Measurements from ENCODE around the gene PARK7.

PARK7 gene

GRCh38 chr1:8021676-8022266 lies 60.3 kb downstream of the PARK7 start:
- H3K27ac ChIP-seq (ENCODE audit: low read depth, low read length) = peak overlapping the region; percentile 32
- peaks cover 69% of the 10 kb centered on the region for H3K4me1 ChIP-seq (ENCODE audit: insufficient read depth, low read length)
- H3K9ac ChIP-seq (ENCODE audit: low read length) = no peak overlapping the region
- no peaks in the 10 kb centered on the region for H3K36me3 ChIP-seq (ENCODE audit: insufficient read depth, low read length)
- H3K4me3 ChIP-seq (ENCODE audit: low read depth in 1 of 2, low read length in 2 of 2) = no peak overlapping the region
- H3K9me3 ChIP-seq (ENCODE audit: low read length) = no peaks in the 10 kb centered on the region
- no peaks in the 10 kb centered on the region for H3K27me3 ChIP-seq (ENCODE audit: control insufficient read depth in 1 of 2, insufficient read depth in 2 of 2, low read length in 2 of 2)

- Histone ChIP-seq H3K27ac (ENCODE audit: low read depth, low read length) (peak overlapping the region; percentile 25), H3K27me3 (ENCODE audit: control insufficient read depth in 1 of 2, insufficient read depth in 2 of 2, low read length in 2 of 2) (no peaks in the 10 kb centered on the region), H3K4me1 (ENCODE audit: insufficient read depth, low read length) (peaks cover 69% of the 10 kb centered on the region), H3K9ac (ENCODE audit: low read length) (no peak overlapping the region), H3K4me3 (ENCODE audit: low read depth in 1 of 2, low read length in 2 of 2) (no peak overlapping the region), H3K9me3 (ENCODE audit: low read length) (no peaks in the 10 kb centered on the region), H3K36me3 (ENCODE audit: insufficient read depth, low read length) (no peaks in the 10 kb centered on the region)
These were observed 61.1 kb downstream of the PARK7 start for GRCh38 chr1:8022395-8023286.

- Histone ChIP-seq H3K9ac (ENCODE audit: low read length) (no peak overlapping the region), H3K4me1 (ENCODE audit: insufficient read depth, low read length) (peaks cover 71% of the 10 kb centered on the region), H3K27me3 (ENCODE audit: control insufficient read depth in 1 of 2, insufficient read depth in 2 of 2, low read length in 2 of 2) (no peaks in the 10 kb centered on the region), H3K27ac (ENCODE audit: low read depth, low read length) (peak overlapping the region; percentile 25), H3K36me3 (ENCODE audit: insufficient read depth, low read length) (no peaks in the 10 kb centered on the region), H3K4me3 (ENCODE audit: low read depth in 1 of 2, low read length in 2 of 2) (peak overlapping the region in 1 of 2 donors; percentile 78), H3K9me3 (ENCODE audit: low read length) (no peaks in the 10 kb centered on the region)
These were observed 61.9 kb downstream of the PARK7 start for GRCh38 chr1:8023287-8023994.

GRCh38 chr1:8023995-8024313 lies 62.4 kb downstream of the PARK7 start:
- no peak overlapping the region for H3K9ac ChIP-seq (ENCODE audit: low read length)
- H3K4me3 ChIP-seq (ENCODE audit: low read depth in 1 of 2, low read length in 2 of 2) = peak overlapping the region in 1 of 2 donors; percentile 78

GRCh38 chr1:8024329-8024728 lies 62.8 kb downstream of the PARK7 start:
- H3K27me3 ChIP-seq (ENCODE audit: control insufficient read depth in 1 of 2, insufficient read depth in 2 of 2, low read length in 2 of 2) = no peaks in the 10 kb centered on the region
- no peak overlapping the region for H3K27ac ChIP-seq (ENCODE audit: low read depth, low read length)
- no peaks in the 10 kb centered on the region for H3K36me3 ChIP-seq (ENCODE audit: insufficient read depth, low read length)
- H3K9ac ChIP-seq (ENCODE audit: low read length) = no peak overlapping the region
- peak overlapping the region; percentile 51 to 78 for H3K4me3 ChIP-seq (ENCODE audit: low read depth in 1 of 2, low read length in 2 of 2)
- no peaks in the 10 kb centered on the region for H3K9me3 ChIP-seq (ENCODE audit: low read length)
- H3K4me1 ChIP-seq (ENCODE audit: insufficient read depth, low read length) = peaks cover 63% of the 10 kb centered on the region

More at GRCh38 chr1:8023995-8024313, 62.4 kb downstream of the PARK7 start:
- Histone ChIP-seq H3K27me3 (ENCODE audit: control insufficient read depth in 1 of 2, insufficient read depth in 2 of 2, low read length in 2 of 2) (no peaks in the 10 kb centered on the region), H3K4me1 (ENCODE audit: insufficient read depth, low read length) (peaks cover 67% of the 10 kb centered on the region), H3K27ac (ENCODE audit: low read depth, low read length) (peak overlapping the region; percentile 19), H3K9me3 (ENCODE audit: low read length) (no peaks in the 10 kb centered on the region), H3K36me3 (ENCODE audit: insufficient read depth, low read length) (no peaks in the 10 kb centered on the region)

- no peaks in the 10 kb centered on the region for H3K9me3 ChIP-seq (ENCODE audit: low read length)
- H3K4me3 ChIP-seq (ENCODE audit: low read depth in 1 of 2, low read length in 2 of 2) = peak overlapping the region; percentile 51 to 78
- H3K36me3 ChIP-seq (ENCODE audit: insufficient read depth, low read length) = no peaks in the 10 kb centered on the region
- H3K9ac ChIP-seq (ENCODE audit: low read length) = peak overlapping the region; percentile 45
- H3K27me3 ChIP-seq (ENCODE audit: control insufficient read depth in 1 of 2, insufficient read depth in 2 of 2, low read length in 2 of 2) = no peaks in the 10 kb centered on the region
- H3K4me1 ChIP-seq (ENCODE audit: insufficient read depth, low read length) = peaks cover 54% of the 10 kb centered on the region
- peak overlapping the region; percentile 67 for H3K27ac ChIP-seq (ENCODE audit: low read depth, low read length)
These were observed 63.7 kb downstream of the PARK7 start for GRCh38 chr1:8025061-8025670.

- H3K27ac ChIP-seq (ENCODE audit: low read depth, low read length) = peak overlapping the region; percentile 67
- peak overlapping the region; percentile 45 for H3K9ac ChIP-seq (ENCODE audit: low read length)
- peaks cover 50% of the 10 kb centered on the region for H3K4me1 ChIP-seq (ENCODE audit: insufficient read depth, low read length)
These were observed 64.2 kb downstream of the PARK7 start for GRCh38 chr1:8025671-8026144.

GRCh38 chr1:8026153-8026975 lies 64.9 kb downstream of the PARK7 start, which contains the start of gene ERRFI1:
Gene ERRFI1 (minus strand): TSS chr1:8026309. CDS start chr1:8015619, 10,690 bp downstream.
- Histone ChIP-seq H3K4me3 (ENCODE audit: low read depth in 1 of 2, low read length in 2 of 2) (peak within 1 kb of the TSS; percentile 51 to 78), H3K36me3 (ENCODE audit: insufficient read depth, low read length) (no peaks in the 10 kb centered on the region), H3K9ac (ENCODE audit: low read length) (peak within 1 kb of the TSS; percentile 69), H3K27me3 (ENCODE audit: control insufficient read depth in 1 of 2, insufficient read depth in 2 of 2, low read length in 2 of 2) (no peaks in the 10 kb centered on the region), H3K9me3 (ENCODE audit: low read length) (no peaks in the 10 kb centered on the region), H3K4me1 (ENCODE audit: insufficient read depth, low read length) (peaks cover 51% of the 10 kb centered on the region), H3K27ac (ENCODE audit: low read depth, low read length) (peak within 1 kb of the TSS; percentile 87)

More at GRCh38 chr1:8025671-8026144, 64.2 kb downstream of the PARK7 start:
- no peaks in the 10 kb centered on the region for H3K36me3 ChIP-seq (ENCODE audit: insufficient read depth, low read length)
- no peaks in the 10 kb centered on the region for H3K27me3 ChIP-seq (ENCODE audit: control insufficient read depth in 1 of 2, insufficient read depth in 2 of 2, low read length in 2 of 2)
- peak overlapping the region; percentile 51 to 78 for H3K4me3 ChIP-seq (ENCODE audit: low read depth in 1 of 2, low read length in 2 of 2)
- no peaks in the 10 kb centered on the region for H3K9me3 ChIP-seq (ENCODE audit: low read length)

- Histone ChIP-seq H3K4me1 (ENCODE audit: insufficient read depth, low read length) (peaks cover 48% of the 10 kb centered on the region), H3K9ac (ENCODE audit: low read length) (peak overlapping the region; percentile 69), H3K9me3 (ENCODE audit: low read length) (no peaks in the 10 kb centered on the region), H3K27ac (ENCODE audit: low read depth, low read length) (peak overlapping the region; percentile 87), H3K4me3 (ENCODE audit: low read depth in 1 of 2, low read length in 2 of 2) (peak overlapping the region; percentile 51 to 70), H3K36me3 (ENCODE audit: insufficient read depth, low read length) (no peaks in the 10 kb centered on the region), H3K27me3 (ENCODE audit: control insufficient read depth in 1 of 2, insufficient read depth in 2 of 2, low read length in 2 of 2) (no peaks in the 10 kb centered on the region)
These were observed 65.7 kb downstream of the PARK7 start for GRCh38 chr1:8026976-8027747.

All from muscle layer of colon (tissue), 2 donors.